Vagina (tissue), 2 donors: Measurements from ENCODE around the gene MEG3. TPM values are rescaled to one million over a fixed set of nuclear protein-coding genes. Genes with fewer than 3 reads are reported as not detected.

Source experiments
- DNase-seq, 2 donors: peaks; one replicate each; pipeline ENCODE4 v3.0.0-alpha.2; 2017; ENCODE audit errors: extremely low spot score in 2 of 2
- H3K27ac ChIP-seq: fragments of 200-600 bp; sonication (generic); one replicate; pipeline ENCODE4 v1.5.1; 2019
- H3K27me3 ChIP-seq: fragments of 200-600 bp; sonication (generic); one replicate; pipeline ENCODE4 v1.5.1; 2019
- H3K36me3 ChIP-seq, 2 donors: fragments of 200-600 bp; sonication (generic); one replicate each; pipeline ENCODE4 v1.5.1; 2017 to 2019
- H3K4me1 ChIP-seq: fragments of 200-600 bp; sonication (generic); one replicate; pipeline ENCODE4 v1.5.1; 2019
- H3K4me3 ChIP-seq, 2 donors: fragments of 200-600 bp; sonication (generic); 1 replicate in 1 of 2; 2 replicates in 1 of 2; pipeline ENCODE4 v1.5.1; 2016 to 2019
- H3K9me3 ChIP-seq: fragments of 200-600 bp; sonication (generic); one replicate; pipeline ENCODE4 v1.5.1; 2019
- POLR2A ChIP-seq, 2 donors: fragments of 450-650 bp; IDR thresholded peaks; one replicate each; pipeline ENCODE4 v1.6.1; 2017; ENCODE audit warnings: antibody characterized with exemption in 2 of 2, mild to moderate bottlenecking in 2 of 2, moderate library complexity in 2 of 2
- POLR2AphosphoS5 ChIP-seq, 2 donors: sonication (generic); formaldehyde crosslinking; IDR thresholded peaks; one replicate each; pipeline ENCODE4 v1.9.0; 2017; ENCODE audit warnings: antibody characterized with exemption in 2 of 2, mild to moderate bottlenecking in 2 of 2, low read depth in 1 of 2; ENCODE audit not compliant: insufficient read depth in 1 of 2
- intact Hi-C: fragments of 100-400 bp; cut with DNase I; formaldehyde crosslinking; loops from one replicate; pipeline ENCODE4 v1.15.1; 2023
- total RNA-seq: library from RNA; depleted of rRNA; stranded (reverse); fragments of >200 nt; gene quantifications from one replicate; pipeline ENCODE4 v1.2.3, GENCODE V29; 2016
- TF ChIP-seq, protein P1 (sequence below), 3 experiments: fragments of 450-650 bp in 2 of 3; fragments of 200-600 bp in 1 of 3; sonication (generic) in 1 of 3; IDR thresholded peaks; one replicate each; pipeline ENCODE4 v1.5.1; 2017 to 2019; ENCODE audit warnings: antibody characterized with exemption in 3 of 3, mild to moderate bottlenecking in 2 of 3, moderate library complexity in 2 of 3

Gene MEG3
- total RNA-seq, 1 donor from 2014 or later: 126 TPM

DNA sequence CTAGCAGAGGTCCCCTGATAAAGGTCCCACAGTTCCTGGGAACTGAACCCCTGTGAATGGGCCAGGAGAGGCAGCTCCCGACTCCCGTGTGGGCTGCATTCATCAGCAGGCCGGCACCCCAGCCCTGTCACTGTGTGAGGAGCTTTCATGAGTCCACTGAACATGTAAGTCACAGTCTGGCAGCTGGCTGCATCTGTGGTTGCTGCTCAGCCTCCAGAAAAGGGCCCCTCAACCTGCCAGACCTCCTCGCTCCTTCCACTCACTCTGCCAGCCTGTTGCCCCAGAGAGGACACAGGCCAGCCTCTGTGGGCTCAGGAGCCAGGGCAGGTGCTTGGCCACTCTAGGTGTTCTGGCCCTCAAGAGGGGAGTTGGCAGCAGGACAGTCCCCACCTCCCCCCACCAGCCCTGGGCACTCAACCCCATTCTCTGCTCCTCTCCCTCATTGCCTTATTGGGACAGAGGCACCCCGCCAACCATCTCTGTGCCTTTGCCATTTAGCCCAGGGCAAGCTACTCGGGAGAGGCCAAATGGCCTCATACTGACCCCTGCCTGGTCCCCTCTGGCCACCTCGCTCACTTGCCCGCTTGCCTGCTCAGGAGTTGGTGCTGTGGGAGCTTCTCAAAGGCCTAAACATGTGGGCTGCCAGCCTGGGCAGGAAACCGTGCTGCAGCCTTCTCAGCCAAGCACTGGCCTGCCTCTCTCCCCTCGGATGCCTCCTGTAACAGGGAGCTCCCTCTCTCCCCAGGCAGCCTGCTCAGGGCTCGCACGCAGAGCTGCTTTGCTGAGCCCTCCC is 75.7 kb downstream of the MEG3 start:
- TF ChIP-seq POLR2AphosphoS5 (IDR thresholded peaks at IDR 0.05; ENCODE audit: insufficient read depth in 1 of 2, low read depth in 1 of 2): no peak
- no peak for TF ChIP-seq POLR2A (IDR thresholded peaks at IDR 0.05)
- TF ChIP-seq, protein P1, sequence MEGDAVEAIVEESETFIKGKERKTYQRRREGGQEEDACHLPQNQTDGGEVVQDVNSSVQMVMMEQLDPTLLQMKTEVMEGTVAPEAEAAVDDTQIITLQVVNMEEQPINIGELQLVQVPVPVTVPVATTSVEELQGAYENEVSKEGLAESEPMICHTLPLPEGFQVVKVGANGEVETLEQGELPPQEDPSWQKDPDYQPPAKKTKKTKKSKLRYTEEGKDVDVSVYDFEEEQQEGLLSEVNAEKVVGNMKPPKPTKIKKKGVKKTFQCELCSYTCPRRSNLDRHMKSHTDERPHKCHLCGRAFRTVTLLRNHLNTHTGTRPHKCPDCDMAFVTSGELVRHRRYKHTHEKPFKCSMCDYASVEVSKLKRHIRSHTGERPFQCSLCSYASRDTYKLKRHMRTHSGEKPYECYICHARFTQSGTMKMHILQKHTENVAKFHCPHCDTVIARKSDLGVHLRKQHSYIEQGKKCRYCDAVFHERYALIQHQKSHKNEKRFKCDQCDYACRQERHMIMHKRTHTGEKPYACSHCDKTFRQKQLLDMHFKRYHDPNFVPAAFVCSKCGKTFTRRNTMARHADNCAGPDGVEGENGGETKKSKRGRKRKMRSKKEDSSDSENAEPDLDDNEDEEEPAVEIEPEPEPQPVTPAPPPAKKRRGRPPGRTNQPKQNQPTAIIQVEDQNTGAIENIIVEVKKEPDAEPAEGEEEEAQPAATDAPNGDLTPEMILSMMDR (IDR thresholded peaks at IDR 0.05): no peak
- Histone ChIP-seq H3K27me3 (no peaks in the 10 kb centered on the region), H3K4me1 (peaks cover 26% of the 10 kb centered on the region), H3K9me3 (no peaks in the 10 kb centered on the region), H3K4me3 (no peak overlapping the region), H3K36me3 (no peaks in the 10 kb centered on the region), H3K27ac (no peak overlapping the region)
- DNase-seq: peak in 1 of 2 donors; percentile 93
- intact Hi-C loops: no loop called here

DNA sequence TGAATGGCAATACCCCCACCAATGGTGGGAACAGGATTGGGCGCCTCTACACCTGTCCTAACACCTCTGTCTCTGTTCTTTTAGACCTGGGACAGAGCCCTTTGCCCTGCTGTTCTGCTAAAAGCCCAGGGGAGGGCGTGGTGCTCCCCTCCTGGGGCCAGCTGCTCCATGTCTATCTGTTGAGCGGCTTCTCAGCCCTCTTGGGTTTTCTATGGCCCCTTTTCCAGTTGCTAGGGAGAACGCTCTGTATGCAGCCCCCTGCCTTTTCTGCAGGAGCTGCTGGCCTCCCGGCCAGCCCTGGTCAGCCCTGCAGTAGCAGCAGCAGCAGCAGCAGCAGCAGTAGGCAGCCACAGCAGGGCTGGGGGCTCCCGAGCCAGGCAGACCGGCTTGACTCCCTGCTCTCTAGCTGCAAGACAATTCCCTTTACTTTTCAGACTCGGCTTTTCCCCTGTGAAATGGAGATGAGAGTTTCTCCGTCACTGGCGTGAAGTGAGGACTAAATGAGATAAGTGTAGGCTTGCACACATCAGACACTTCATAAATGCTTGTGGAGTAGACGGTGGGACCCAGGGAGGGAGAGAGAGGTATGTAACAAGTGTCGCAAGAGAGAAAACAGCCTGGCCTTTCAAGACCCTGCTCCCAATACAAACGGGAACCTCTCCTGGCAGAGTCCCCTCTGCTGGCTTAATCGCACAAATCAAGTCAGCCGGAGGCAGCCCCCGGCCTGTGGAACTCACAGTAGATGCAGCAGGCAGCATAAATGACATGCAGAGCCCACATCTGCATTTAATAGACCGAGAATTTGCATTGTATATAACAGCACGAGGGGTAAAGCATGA is 76.6 kb downstream of the MEG3 start:
- Histone ChIP-seq H3K9me3 (no peaks in the 10 kb centered on the region), H3K27ac (no peak overlapping the region), H3K4me1 (peaks cover 26% of the 10 kb centered on the region), H3K36me3 (no peaks in the 10 kb centered on the region), H3K4me3 (no peak overlapping the region), H3K27me3 (no peaks in the 10 kb centered on the region)
- TF ChIP-seq, protein P1 (IDR thresholded peaks at IDR 0.05): no peak
- TF ChIP-seq POLR2A (IDR thresholded peaks at IDR 0.05) (no peak), POLR2AphosphoS5 (IDR thresholded peaks at IDR 0.05; ENCODE audit: insufficient read depth in 1 of 2, low read depth in 1 of 2) (no peak)
- DNase-seq: no peak
- intact Hi-C loops: no loop called here

- intact Hi-C loops: no loop called here
- no peak for TF ChIP-seq POLR2A (IDR thresholded peaks at IDR 0.05)
- TF ChIP-seq POLR2AphosphoS5 (IDR thresholded peaks at IDR 0.05; ENCODE audit: insufficient read depth in 1 of 2, low read depth in 1 of 2): no peak
- TF ChIP-seq, protein P1 (IDR thresholded peaks at IDR 0.05): no peak
- H3K27ac ChIP-seq: no peak overlapping the region
- H3K4me3 ChIP-seq: no peak overlapping the region
- H3K9me3 ChIP-seq: no peaks in the 10 kb centered on the region
- peaks cover 26% of the 10 kb centered on the region for H3K4me1 ChIP-seq
- DNase-seq: no peak
- H3K27me3 ChIP-seq: no peaks in the 10 kb centered on the region
- no peaks in the 10 kb centered on the region for H3K36me3 ChIP-seq
Measured at GRCh38 chr14:100903134-100903468, 77.2 kb downstream of the MEG3 start.

- Histone ChIP-seq H3K4me1 (peaks cover 19% of the 10 kb centered on the region), H3K27me3 (no peaks in the 10 kb centered on the region), H3K9me3 (no peaks in the 10 kb centered on the region), H3K36me3 (no peaks in the 10 kb centered on the region), H3K4me3 (peak within 1 kb of the TSS in 1 of 2 donors; percentile 9), H3K27ac (no peak within 1 kb of the TSS)
- intact Hi-C loops: no loop called here
- no peak for DNase-seq
- TF ChIP-seq, protein P1 (IDR thresholded peaks at IDR 0.05): no peak
Measured at GRCh38 chr14:100903672-100904185, 77.8 kb downstream of the MEG3 start, which contains the start of gene RTL1. TSS of gene RTL1 (minus strand) at chr14:100903722. CDS start at chr14:100884788, 18,934 bp downstream.
